Left lobe of liver (tissue), 2 donors: ENCODE data around the gene APBB2. TPM values are rescaled to one million over a fixed set of nuclear protein-coding genes. Genes with fewer than 3 reads are reported as not detected.

Source experiments
- ATAC-seq: fragments of 200-7000 bp; cut with Tn5 transposase; one replicate; pipeline ENCODE4 v1.9.1; 2020; ENCODE audit warnings: mild to moderate bottlenecking, moderate library complexity
- DNase-seq: peaks from one replicate; pipeline ENCODE4 v3.0.0-alpha.2; 2020; ENCODE audit warnings: low spot score
- total RNA-seq: library from RNA; stranded (reverse); gene quantifications from one replicate; pipeline ENCODE4 v1.2.1, GENCODE V29; 2021
- donor health status: DM: no; HTN: no; CAD: no; lungs with moderate emphysema.
- donor health status: DM: no; HTN: yes; CAD: no.

APBB2 gene
- total RNA-seq, 1 donor from 2014 or later: 26.2 TPM

GRCh38 chr4:40992472-40993295 is 221.7 kb downstream of the APBB2 start:
- ATAC-seq (peak; percentile 56), DNase-seq (no peak)

DNA sequence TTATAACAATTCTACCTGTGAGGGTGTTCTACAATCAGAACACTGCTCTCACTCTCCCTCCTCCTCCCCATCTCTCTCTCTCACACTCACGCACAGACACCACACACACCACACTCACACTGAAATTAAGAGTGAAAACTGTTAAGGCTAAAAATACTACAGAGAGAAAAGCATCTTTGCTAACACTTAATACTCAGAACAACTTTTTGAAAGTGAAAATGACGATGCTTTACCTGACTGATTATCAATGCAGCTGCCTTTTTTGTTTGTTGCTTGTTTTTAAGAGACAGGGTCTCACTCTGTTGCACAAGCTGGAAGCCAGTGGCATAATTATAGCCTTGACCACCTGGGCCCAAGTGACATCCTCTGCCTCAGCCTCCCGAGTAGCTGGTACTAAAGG is 222.4 kb downstream of the APBB2 start:
- no peak for ATAC-seq
- no peak for DNase-seq

GRCh38 chr4:40990899-40991265 is 223.5 kb downstream of the APBB2 start:
- ATAC-seq (peak; percentile 78), DNase-seq (no peak)

DNA sequence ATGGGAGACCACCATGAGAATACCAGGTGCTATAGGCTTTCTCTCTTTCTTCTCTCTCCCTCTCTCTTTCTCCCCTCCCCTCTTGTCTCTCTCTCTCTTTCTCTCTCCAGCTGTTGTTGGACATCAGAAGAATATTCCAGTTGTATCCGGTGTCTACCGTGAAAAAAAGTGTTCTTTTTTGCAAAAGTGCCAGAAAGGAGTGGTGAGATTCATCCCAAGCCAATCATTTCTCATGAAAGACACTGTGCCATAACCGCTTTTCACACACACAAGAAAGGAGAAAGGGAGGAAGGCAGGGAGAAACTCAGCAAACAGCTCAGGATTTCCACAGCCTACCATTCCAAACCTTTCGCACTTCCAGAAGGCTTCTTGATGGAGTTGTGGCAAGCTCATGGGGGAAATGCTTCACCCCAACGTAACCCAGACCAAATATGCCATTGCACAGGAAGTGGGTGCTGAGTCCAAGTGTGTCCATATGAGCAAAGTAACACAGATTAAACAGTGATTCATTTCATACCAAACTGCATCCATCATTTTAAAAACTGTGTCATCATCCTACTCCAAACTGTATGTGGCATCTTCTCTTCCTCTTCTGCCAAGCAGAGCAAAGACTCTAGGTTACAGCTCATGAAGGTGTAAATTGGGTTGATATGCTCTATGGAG is 224.0 kb downstream of the APBB2 start:
- ATAC-seq (peak; percentile 13), DNase-seq (no peak)

GRCh38 chr4:40987151-40987550 is 227.2 kb downstream of the APBB2 start:
- DNase-seq: no peak
- ATAC-seq: no peak

- ATAC-seq (no peak), DNase-seq (no peak)
These were observed 228.0 kb downstream of the APBB2 start for GRCh38 chr4:40986375-40986774.

- DNase-seq: peak; percentile 78
- ATAC-seq: peak; percentile 91
These were observed 230.3 kb downstream of the APBB2 start for GRCh38 chr4:40984051-40984450.

DNA sequence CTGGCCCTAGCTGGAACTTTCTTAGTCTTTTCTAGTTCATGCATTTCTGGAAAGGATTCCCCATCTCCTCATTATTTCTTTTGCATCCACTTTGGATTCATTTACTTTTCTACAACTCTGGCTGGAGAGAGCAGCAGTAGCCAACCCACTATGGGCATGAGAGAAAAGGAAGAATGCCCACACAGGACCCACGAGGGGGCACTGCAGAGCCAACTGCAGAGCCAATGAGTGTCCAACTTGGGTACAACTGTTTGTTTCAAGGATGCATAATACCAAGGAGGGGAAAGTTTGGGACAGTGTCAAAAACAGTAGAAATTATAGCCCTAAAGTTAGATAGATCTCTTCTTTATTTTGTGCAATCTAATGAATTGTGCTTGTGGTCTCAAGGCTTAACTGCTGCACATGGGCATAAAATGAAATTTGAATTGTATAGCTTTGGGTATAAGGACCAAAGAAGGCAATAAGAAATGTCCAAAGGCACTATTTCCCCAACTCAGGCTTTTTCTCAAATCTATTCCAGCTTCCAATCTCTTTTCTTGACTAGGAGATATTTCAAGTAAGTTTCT is 233.9 kb downstream of the APBB2 start:
- ATAC-seq (peak; percentile 77), DNase-seq (no peak)

- DNase-seq (no peak), ATAC-seq (no peak)
These were observed 235.8 kb downstream of the APBB2 start for GRCh38 chr4:40978548-40978947.

GRCh38 chr4:40976343-40976742 is 238.0 kb downstream of the APBB2 start:
- DNase-seq (no peak), ATAC-seq (peak; percentile 85)

DNA sequence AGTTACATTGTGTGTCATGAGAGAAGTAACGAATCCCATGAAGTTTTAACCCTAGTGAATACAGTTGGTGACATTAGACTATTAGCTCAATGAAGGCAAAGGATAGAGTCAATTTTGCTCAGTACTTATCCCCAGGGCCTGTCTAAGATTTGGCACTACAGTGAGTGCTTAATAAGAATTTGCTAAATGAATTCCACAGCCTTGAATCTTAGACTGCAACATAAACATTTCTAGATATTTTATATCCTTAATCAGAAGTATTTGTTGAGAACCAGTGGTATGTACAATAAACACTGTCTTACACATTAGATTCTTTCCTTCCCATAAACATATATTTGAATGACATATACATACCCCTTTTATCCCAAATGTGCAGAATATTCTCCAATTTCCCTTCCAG is 241.6 kb downstream of the APBB2 start:
- ATAC-seq (no peak), DNase-seq (no peak)

DNA sequence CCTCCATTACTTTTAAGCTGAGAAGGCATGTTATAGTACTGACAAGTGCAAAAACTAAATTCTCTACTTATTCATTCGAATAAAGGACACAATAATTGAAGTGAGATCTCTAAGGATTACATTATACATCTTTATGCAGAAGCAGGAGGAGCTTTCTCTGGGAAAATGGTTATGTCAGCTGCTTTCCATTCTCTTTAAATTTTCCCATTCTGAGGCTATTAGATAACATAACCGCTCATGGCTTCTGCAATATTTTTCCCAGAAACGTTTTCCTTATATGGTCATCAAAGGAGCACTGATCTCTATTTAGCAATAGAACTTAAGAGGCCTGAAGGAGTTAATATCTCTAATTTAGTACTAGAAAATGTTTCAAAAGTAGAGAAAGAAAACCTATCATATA is 243.0 kb downstream of the APBB2 start:
- DNase-seq (no peak), ATAC-seq (no peak)

DNA sequence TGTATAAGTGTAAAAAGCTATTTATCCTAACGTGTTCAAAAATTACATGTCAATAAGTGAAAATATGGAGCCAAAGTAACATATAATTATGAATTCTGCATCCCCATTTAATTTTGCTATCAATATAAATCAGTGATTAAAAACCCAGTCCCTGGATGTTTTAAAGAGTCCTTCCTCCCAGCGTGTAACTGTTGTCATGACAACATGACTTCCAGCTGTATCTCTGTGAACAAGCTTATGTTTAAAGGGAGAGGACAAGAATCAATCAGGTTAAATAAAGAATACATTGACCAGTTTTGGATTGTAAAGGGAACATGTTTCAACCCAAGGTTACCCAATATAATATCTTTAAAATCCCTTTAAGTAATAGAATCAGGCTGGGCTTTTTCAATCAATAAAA is 244.8 kb downstream of the APBB2 start:
- no peak for DNase-seq
- no peak for ATAC-seq

GRCh38 chr4:40967550-40967949 is 246.8 kb downstream of the APBB2 start:
- DNase-seq (no peak), ATAC-seq (peak; percentile 93)

DNA sequence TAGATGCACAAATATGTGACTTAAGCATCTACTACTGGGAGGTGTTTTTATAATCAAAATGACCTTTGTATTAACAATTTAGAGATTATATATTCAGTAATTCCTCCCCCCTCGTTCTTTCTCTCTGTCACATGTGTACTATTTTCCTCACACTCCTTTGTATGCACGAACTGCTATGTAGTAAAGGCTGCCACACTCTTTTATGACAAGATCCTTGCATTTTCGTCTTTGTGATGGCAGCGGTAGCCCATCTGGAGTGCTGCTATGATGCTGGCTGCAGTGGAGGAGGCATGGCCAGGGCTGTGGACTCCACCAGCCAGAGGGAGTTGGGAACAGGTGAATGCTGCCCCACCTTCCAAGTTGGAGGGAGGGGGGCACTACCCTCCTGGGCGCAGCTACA is 248.3 kb downstream of the APBB2 start:
- DNase-seq: no peak
- no peak for ATAC-seq

DNA sequence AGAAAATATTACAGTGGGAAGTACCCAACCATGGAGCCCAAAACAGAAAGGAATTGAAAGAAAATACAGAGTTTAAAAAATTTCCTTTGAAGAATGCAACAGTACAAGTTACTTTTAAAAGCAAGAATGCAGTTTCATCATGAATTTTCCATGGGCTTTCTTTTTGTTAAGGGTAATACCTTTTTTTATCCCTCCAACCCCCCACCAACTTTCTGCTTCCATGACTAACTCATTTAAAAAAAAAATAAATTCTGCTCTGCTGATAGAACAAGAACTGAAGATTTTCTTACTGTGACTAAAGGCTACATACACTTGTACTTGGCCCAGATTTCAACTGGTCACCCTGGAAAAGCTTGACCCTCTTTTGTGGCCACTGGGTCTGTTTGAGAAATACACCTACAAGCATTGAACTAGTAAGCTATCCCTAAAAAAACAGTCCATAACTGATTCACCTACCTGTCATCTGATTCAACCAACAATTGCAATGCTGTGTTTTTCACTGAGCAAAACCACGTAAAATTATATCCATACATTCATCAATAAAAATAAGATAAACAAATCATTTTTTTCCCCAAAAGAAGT is 250.4 kb downstream of the APBB2 start:
- DNase-seq: no peak
- ATAC-seq: no peak

DNA sequence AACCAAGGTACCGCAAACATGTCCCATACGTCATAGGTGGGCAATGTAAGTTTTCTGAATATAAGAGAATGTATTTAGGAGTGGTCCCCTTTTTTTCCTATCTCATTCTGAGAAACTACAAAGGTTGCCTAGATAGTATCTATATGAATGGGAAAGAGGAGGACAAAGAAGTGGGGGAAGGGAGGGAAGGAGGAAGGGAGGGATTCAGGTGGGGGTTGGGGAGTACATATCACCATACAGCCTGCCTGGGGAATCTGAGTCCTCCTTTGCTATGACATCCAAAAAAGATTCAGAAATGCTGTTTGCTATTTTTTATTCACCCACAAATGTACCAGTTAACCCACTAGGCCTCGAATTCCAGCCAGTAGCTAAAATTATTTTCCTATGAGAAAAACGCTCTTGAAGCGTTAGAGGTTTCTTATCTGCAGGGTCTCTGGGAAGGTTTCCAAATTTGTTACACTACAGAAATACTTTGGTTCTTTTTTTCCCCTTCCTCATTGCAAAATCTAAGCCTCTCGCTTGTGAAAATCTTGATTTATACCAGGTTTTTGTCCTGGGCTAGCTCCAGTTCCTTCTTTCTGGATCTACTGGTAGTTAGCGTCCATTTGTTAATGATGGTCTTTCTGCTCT is 251.7 kb downstream of the APBB2 start:
- no peak for DNase-seq
- no peak for ATAC-seq

GRCh38 chr4:40960941-40961340 is 253.4 kb downstream of the APBB2 start:
- DNase-seq (no peak), ATAC-seq (no peak)

GRCh38 chr4:40957281-40957680 is 257.1 kb downstream of the APBB2 start:
- ATAC-seq (no peak), DNase-seq (no peak)

GRCh38 chr4:40956721-40957255 is 257.6 kb downstream of the APBB2 start:
- DNase-seq (no peak), ATAC-seq (no peak)

GRCh38 chr4:40954088-40954668 is 260.2 kb downstream of the APBB2 start:
- DNase-seq (no peak), ATAC-seq (peak; percentile 48)
